ENCODE measurements around the gene FAM53B. TPM values are rescaled to one million over a fixed set of nuclear protein-coding genes. Genes with fewer than 3 reads are reported as not detected.
A peak's percentile ranks its signal among the peaks of the same experiment; 100 is the strongest.

Gene FAM53B
- total RNA-seq, 2 donors from 2014 or later, result 43.3 to 45.2 TPM

DNA sequence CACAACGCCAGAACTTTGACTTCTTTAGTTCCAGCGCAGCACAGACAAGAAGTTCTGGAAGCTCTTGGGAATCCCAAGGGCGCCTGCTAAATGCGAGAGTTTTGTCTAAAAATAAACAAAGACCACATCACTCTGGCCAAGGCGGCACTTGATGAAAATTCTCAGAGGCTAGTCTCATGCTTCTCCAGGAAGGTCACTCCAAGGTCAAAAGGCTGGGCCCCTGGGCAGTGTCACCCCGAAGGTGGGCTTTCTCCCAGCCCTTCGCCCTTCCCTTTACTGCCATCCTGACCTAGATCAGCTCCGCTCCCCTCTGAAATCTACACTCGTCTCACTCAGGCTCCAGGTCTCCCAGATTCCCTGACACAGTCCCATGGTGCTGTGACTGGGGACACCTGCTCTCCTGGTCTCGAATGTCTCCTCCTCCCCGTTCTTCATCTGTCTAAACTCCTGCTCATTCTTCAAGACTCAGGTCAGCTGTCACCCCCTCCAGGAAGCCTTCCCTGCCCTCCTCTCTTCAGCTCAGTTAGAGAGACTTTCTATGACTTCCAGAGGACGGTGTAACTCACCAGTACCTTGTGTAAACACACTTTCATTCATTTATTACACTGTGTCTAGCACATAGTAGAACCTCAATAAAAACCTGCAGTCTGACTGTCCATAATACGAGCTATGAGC, 10.5 kb downstream of the FAM53B start:
- intact Hi-C loops (cut with DNase I), result no loop called here
- Histone ChIP-seq H3K9ac (ENCODE audit: low read depth in 2 of 2, low read length in 2 of 2) (peak overlapping the region in 1 of 2 donors; percentile 16), H3K36me3 (no peaks in the 10 kb centered on the region)

GRCh38 chr10:124732931-124733570, 11.1 kb downstream of the FAM53B start:
- H3K9ac ChIP-seq (ENCODE audit: low read depth in 2 of 2, low read length in 2 of 2), result peak overlapping the region in 1 of 2 donors; percentile 16
- no peaks in the 10 kb centered on the region for H3K9me3 ChIP-seq
- H3K4me1 ChIP-seq, result peaks cover 53% of the 10 kb centered on the region
- H3K27me3 ChIP-seq, result no peaks in the 10 kb centered on the region
- H3K27ac ChIP-seq, result peak overlapping the region; percentile 43
- peak; percentile 56 for DNase-seq
- no peak for TF ChIP-seq CTCF (IDR thresholded peaks at IDR 0.05)
- no peak overlapping the region for H3K4me3 ChIP-seq
- no peaks in the 10 kb centered on the region for H3K36me3 ChIP-seq
- intact Hi-C loops (cut with DNase I), result no loop called here

More for the DNA sequence above, 10.5 kb downstream of the FAM53B start:
- no peak for DNase-seq
- H3K27me3 ChIP-seq, result no peaks in the 10 kb centered on the region
- peak overlapping the region; percentile 43 for H3K27ac ChIP-seq
- no peaks in the 10 kb centered on the region for H3K9me3 ChIP-seq
- TF ChIP-seq CTCF (IDR thresholded peaks at IDR 0.05), result no peak
- no peak overlapping the region for H3K4me3 ChIP-seq
- peaks cover 49% of the 10 kb centered on the region for H3K4me1 ChIP-seq

- no peak overlapping the region for H3K9ac ChIP-seq (ENCODE audit: low read depth in 2 of 2, low read length in 2 of 2)
- DNase-seq, result peak; percentile 22
- H3K27ac ChIP-seq, result peak overlapping the region; percentile 43
- peaks cover 50% of the 10 kb centered on the region for H3K4me1 ChIP-seq
- intact Hi-C loops (cut with DNase I), result no loop called here
- H3K36me3 ChIP-seq, result no peaks in the 10 kb centered on the region
- no peaks in the 10 kb centered on the region for H3K9me3 ChIP-seq
- H3K4me3 ChIP-seq, result no peak overlapping the region
- no peaks in the 10 kb centered on the region for H3K27me3 ChIP-seq
- TF ChIP-seq CTCF (IDR thresholded peaks at IDR 0.05), result no peak
Measured at GRCh38 chr10:124731551-124731950, 12.6 kb downstream of the FAM53B start.

GRCh38 chr10:124730790-124731189, 13.4 kb downstream of the FAM53B start:
- Histone ChIP-seq H3K27me3 (no peaks in the 10 kb centered on the region), H3K4me3 (no peak overlapping the region), H3K4me1 (peaks cover 43% of the 10 kb centered on the region), H3K36me3 (no peaks in the 10 kb centered on the region), H3K9ac (ENCODE audit: low read depth in 2 of 2, low read length in 2 of 2) (no peak overlapping the region), H3K27ac (no peak overlapping the region), H3K9me3 (no peaks in the 10 kb centered on the region)
- no peak for DNase-seq
- intact Hi-C loops (cut with DNase I), result no loop called here
- TF ChIP-seq CTCF (IDR thresholded peaks at IDR 0.05), result no peak

GRCh38 chr10:124728830-124729661, 15.1 kb downstream of the FAM53B start:
- no peaks in the 10 kb centered on the region for H3K27me3 ChIP-seq
- no peaks in the 10 kb centered on the region for H3K9me3 ChIP-seq
- peaks cover 42% of the 10 kb centered on the region for H3K4me1 ChIP-seq
- H3K9ac ChIP-seq (ENCODE audit: low read depth in 2 of 2, low read length in 2 of 2), result peak overlapping the region in 1 of 2 donors; percentile 31
- peak overlapping the region; percentile 77 for H3K27ac ChIP-seq
- DNase-seq, result no peak
- intact Hi-C loops (cut with DNase I), result no loop called here
- H3K4me3 ChIP-seq, result no peak overlapping the region
- no peaks in the 10 kb centered on the region for H3K36me3 ChIP-seq
- TF ChIP-seq CTCF (IDR thresholded peaks at IDR 0.05), result no peak

Data from colonic mucosa (tissue), 4 donors.